HG03139 (cell line): ENCODE results near the gene BCL11A.
"Not testable (repeated sequence)": the region's sequence is repeated elsewhere in the genome, so short reads cannot be mapped to it uniquely, and the experiment has no call there.

Source experiments
- ATAC-seq: cut with Tn5 transposase; IDR thresholded peaks from one replicate; pipeline ENCODE4 v1.9.1; 2021; ENCODE audit not compliant: unreplicated experiment

BCL11A gene

GRCh38 chr2:60439219-60439974 lies 114.1 kb downstream of the BCL11A start:
- ATAC-seq: peak; percentile 91

- ATAC-seq: no peak
These were observed 114.8 kb downstream of the BCL11A start for GRCh38 chr2:60438653-60439052.

GRCh38 chr2:60438131-60438530 lies 115.3 kb downstream of the BCL11A start:
- ATAC-seq: no peak

GRCh38 chr2:60437080-60437696 lies 116.3 kb downstream of the BCL11A start:
- ATAC-seq: no peak

- ATAC-seq: no peak
These were observed 120.3 kb downstream of the BCL11A start for GRCh38 chr2:60433018-60433596.

GRCh38 chr2:60432035-60432601 lies 121.3 kb downstream of the BCL11A start:
- ATAC-seq: no peak

GRCh38 chr2:60429681-60430080 lies 123.8 kb downstream of the BCL11A start:
- no peak for ATAC-seq

- no peak for ATAC-seq
These were observed 126.6 kb downstream of the BCL11A start for GRCh38 chr2:60426880-60427279.

- no peak for ATAC-seq
These were observed 127.1 kb downstream of the BCL11A start for GRCh38 chr2:60426341-60426740.

GRCh38 chr2:60424233-60424632 lies 129.2 kb downstream of the BCL11A start:
- ATAC-seq: no peak

- no peak for ATAC-seq
These were observed 129.9 kb downstream of the BCL11A start for GRCh38 chr2:60423505-60423904.

GRCh38 chr2:60422826-60423483 lies 130.5 kb downstream of the BCL11A start:
- ATAC-seq: no peak

GRCh38 chr2:60417210-60417609 lies 136.2 kb downstream of the BCL11A start:
- ATAC-seq: not testable (repeated sequence)

GRCh38 chr2:60416221-60417008 lies 137.0 kb downstream of the BCL11A start:
- no peak for ATAC-seq

- ATAC-seq: no peak
These were observed 137.6 kb downstream of the BCL11A start for GRCh38 chr2:60415814-60416213.

- ATAC-seq: no peak
These were observed 138.8 kb downstream of the BCL11A start for GRCh38 chr2:60414495-60415138.

- peak; percentile 84 for ATAC-seq
These were observed 139.7 kb downstream of the BCL11A start for GRCh38 chr2:60413814-60414168.

- peak; percentile 30 for ATAC-seq
These were observed 140.2 kb downstream of the BCL11A start for GRCh38 chr2:60413069-60413813.

GRCh38 chr2:60412620-60413019 lies 140.8 kb downstream of the BCL11A start:
- no peak for ATAC-seq
